Measurements from ENCODE around the gene IMMP2L.
A peak's percentile ranks its signal among the peaks of the same experiment; 100 is the strongest.

Gene IMMP2L

GRCh38 chr7:110863258-110863657 is 699.0 kb downstream of the IMMP2L start:
- no peak for TF ChIP-seq CTCF (IDR thresholded peaks at IDR 0.05; ENCODE audit: low read depth, low read length)
- no peak for DNase-seq (ENCODE audit: low read depth, low spot score)
- in situ Hi-C loops (cut with HindIII; ENCODE audit: low sequenced_read_pairs): no loop called here
- no peak overlapping the region for H3K4me3 ChIP-seq (ENCODE audit: low read depth, low read length)

- no peak overlapping the region for H3K4me3 ChIP-seq (ENCODE audit: low read depth, low read length)
- no peak for DNase-seq (ENCODE audit: low read depth, low spot score)
- in situ Hi-C loops (cut with HindIII; ENCODE audit: low sequenced_read_pairs): no loop called here
- TF ChIP-seq CTCF (IDR thresholded peaks at IDR 0.05; ENCODE audit: low read depth, low read length): no peak
These were observed 701.1 kb downstream of the IMMP2L start for GRCh38 chr7:110861163-110861562.

GRCh38 chr7:110857106-110857505 is 705.2 kb downstream of the IMMP2L start:
- in situ Hi-C loops (cut with HindIII; ENCODE audit: low sequenced_read_pairs): no loop called here
- H3K4me3 ChIP-seq (ENCODE audit: low read depth, low read length): no peak overlapping the region
- DNase-seq (ENCODE audit: low read depth, low spot score): no peak
- TF ChIP-seq CTCF (IDR thresholded peaks at IDR 0.05; ENCODE audit: low read depth, low read length): no peak

- peak; percentile 26 for DNase-seq (ENCODE audit: low read depth, low spot score)
- TF ChIP-seq CTCF (IDR thresholded peaks at IDR 0.05; ENCODE audit: low read depth, low read length): no peak
- in situ Hi-C loops (cut with HindIII; ENCODE audit: low sequenced_read_pairs): no loop called here
- no peak overlapping the region for H3K4me3 ChIP-seq (ENCODE audit: low read depth, low read length)
These were observed 705.6 kb downstream of the IMMP2L start for GRCh38 chr7:110856704-110857103.

- no peak for DNase-seq (ENCODE audit: low read depth, low spot score)
- in situ Hi-C loops (cut with HindIII; ENCODE audit: low sequenced_read_pairs): no loop called here
- no peak for TF ChIP-seq CTCF (IDR thresholded peaks at IDR 0.05; ENCODE audit: low read depth, low read length)
- no peak overlapping the region for H3K4me3 ChIP-seq (ENCODE audit: low read depth, low read length)
These were observed 707.6 kb downstream of the IMMP2L start for GRCh38 chr7:110854651-110855050.

- DNase-seq (ENCODE audit: low read depth, low spot score): no peak
- TF ChIP-seq CTCF (IDR thresholded peaks at IDR 0.05; ENCODE audit: low read depth, low read length): no peak
These were observed 708.1 kb downstream of the IMMP2L start for GRCh38 chr7:110854166-110854565.

GRCh38 chr7:110853263-110853662 is 709.0 kb downstream of the IMMP2L start:
- TF ChIP-seq CTCF (IDR thresholded peaks at IDR 0.05; ENCODE audit: low read depth, low read length): no peak
- in situ Hi-C loops (cut with HindIII; ENCODE audit: low sequenced_read_pairs): no loop called here
- no peak for DNase-seq (ENCODE audit: low read depth, low spot score)
- no peak overlapping the region for H3K4me3 ChIP-seq (ENCODE audit: low read depth, low read length)

More at GRCh38 chr7:110854166-110854565, 708.1 kb downstream of the IMMP2L start:
- in situ Hi-C loops (cut with HindIII; ENCODE audit: low sequenced_read_pairs): no loop called here
- H3K4me3 ChIP-seq (ENCODE audit: low read depth, low read length): no peak overlapping the region
